NCI-H446 (cell line): ENCODE measurements around the gene RYR2.
"Not testable (repeated sequence)": the region's sequence is repeated elsewhere in the genome, so short reads cannot be mapped to it uniquely, and the experiment has no call there.

Source experiments
- DNase-seq, 2 experiments: peaks; one replicate each; lab custom pipeline; 2025; lab: John Stamatoyannopoulos, UW

RYR2 gene

DNA sequence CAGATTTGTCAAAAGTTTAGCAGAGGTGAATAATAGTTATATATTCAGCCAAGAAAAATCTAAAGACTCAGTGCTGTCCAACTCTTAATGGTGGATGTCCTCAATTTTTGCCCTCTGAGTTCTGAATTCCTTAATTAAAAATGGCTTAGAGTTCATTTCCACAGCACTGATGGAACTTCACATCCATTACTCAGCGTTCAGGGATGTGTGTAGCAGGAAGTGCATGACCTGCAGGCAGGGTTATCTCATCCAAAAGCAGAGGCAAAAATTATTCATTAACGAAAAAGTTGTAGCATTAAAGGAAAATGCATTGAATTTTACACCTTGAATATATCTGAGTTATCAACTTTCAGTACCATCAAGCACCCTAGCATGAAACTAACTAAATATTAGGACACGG, 752.1 kb downstream of the RYR2 start:
- DNase-seq: no peak

DNA sequence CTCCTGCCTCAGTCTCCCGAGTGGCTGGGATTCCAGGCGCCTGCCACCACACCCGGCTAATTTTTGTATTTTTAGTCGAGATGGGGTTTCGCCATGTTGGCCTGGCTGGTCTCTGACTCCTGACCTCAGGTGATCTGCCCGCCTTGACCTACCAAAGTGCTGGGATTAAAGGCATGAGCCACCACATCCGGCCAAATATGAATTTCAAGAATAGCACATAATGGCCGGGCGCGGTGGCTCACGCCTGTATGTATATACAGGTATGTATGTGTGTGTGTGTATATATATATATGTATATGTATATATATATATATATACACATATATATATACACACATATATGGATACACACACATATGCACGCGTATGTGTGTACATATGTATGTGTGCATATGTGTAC, 753.6 kb downstream of the RYR2 start:
- no peak for DNase-seq

GRCh38 chr1:237799762-237800474, 757.9 kb downstream of the RYR2 start:
- peak; percentile 26 to 76 for DNase-seq

GRCh38 chr1:237804516-237804915, 762.5 kb downstream of the RYR2 start:
- DNase-seq: no peak

DNA sequence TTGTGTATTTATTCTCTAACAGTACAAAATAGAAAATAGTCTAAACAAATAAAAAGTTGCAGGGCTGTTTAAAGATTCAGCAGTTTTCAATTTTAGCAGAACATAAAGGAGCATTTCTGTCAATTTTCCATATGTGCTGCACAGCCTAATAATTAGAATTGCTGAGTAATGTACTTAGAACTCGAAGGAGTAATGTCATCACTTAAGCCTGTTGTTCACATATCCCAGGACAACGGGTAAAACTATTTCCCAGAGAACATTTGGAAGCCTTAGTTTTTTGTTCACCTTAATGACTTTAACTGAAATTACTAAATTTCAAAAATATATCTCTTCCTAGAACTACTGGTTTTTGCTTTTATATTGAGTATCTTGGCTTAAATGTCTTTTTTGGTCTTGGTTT, 767.1 kb downstream of the RYR2 start:
- no peak for DNase-seq

GRCh38 chr1:237811633-237812032, 769.6 kb downstream of the RYR2 start:
- no peak for DNase-seq

- no peak for DNase-seq
These were observed 770.1 kb downstream of the RYR2 start for GRCh38 chr1:237812061-237812460.

GRCh38 chr1:237814319-237814924, 772.4 kb downstream of the RYR2 start:
- DNase-seq: peak in 1 of 2 experiments; percentile 56

DNA sequence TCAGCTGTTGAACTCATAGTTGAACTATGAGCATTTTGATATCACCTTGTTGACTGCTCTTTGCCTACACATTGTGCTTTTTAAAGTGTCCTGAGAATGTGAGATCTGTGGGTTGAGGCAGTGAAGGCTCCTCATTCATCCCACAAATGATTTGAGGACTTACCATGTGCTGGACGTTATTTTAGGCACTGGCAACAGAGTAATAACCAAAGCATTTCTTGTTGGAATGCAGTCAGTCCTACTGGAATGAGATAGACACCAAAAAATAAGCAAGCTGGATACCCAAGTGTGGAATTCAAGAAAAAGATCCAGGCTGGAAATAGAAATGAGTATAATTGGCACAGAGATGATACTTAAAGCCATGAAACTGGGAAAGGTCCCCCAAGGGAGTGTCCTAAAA, 775.3 kb downstream of the RYR2 start:
- DNase-seq: no peak

- not testable (repeated sequence) for DNase-seq
These were observed 778.6 kb downstream of the RYR2 start for GRCh38 chr1:237820634-237821033.

DNA sequence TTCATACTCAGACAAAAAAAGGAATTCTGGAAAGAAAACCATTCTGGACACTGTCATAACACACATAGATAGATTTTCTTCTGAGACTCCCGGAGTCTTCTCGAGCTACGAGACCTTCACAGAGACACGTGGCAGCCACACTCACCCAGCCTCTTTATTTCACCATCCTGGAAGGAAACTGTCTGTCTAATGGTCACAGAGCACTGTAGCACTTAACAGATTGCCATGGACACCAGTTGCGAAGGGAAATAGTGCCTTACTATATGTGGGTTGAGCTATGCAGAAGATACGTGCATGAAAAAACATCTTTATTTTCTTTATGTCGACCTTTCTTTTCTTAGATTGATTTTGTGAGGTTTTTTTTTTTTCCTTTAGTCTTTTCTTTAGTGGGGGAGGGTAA, 790.9 kb downstream of the RYR2 start:
- no peak for DNase-seq

DNA sequence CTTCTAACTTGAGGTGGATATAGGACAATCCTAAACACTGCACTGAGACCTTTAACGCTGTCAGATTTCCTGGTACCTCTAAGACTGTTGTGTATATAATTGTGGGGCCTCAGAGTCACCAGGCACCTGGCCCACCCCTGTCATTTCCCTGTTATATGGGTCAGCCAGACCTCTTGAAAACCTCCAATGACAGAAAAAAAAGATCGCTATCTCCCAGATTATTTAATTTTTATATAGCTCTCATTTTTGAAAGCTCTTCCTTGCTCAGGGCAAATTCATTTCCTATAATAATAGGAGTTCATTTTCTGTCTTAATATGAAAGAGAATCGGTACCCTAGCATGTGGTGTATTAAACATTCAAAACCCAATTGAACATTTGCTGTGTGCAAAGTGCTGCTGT, 792.1 kb downstream of the RYR2 start:
- no peak for DNase-seq

- DNase-seq: no peak
These were observed 792.5 kb downstream of the RYR2 start for GRCh38 chr1:237834461-237834860.

- DNase-seq: no peak
These were observed 796.3 kb downstream of the RYR2 start for GRCh38 chr1:237838320-237838719.

- DNase-seq: no peak
These were observed 797.0 kb downstream of the RYR2 start for GRCh38 chr1:237838904-237839534.

GRCh38 chr1:237841485-237841884, 799.5 kb downstream of the RYR2 start:
- no peak for DNase-seq

DNA sequence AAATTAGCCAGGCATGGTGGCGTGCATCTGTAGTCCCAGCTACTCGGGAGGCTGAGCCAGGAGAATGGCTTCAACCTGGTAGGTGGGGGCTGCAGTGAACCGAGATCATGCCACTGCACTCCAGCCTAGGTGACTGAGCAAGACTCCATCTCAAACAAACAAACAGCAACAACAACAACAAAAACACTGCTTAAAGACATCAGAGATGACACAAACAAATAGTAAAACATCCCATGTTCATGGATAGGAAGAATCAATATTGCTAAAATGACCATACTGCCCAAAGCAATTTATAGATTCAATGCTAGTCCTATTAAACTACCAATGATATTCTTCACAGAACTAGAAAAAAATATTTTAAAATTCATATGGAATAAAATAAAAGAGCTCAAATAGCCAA, 801.5 kb downstream of the RYR2 start:
- not testable (repeated sequence) for DNase-seq

DNA sequence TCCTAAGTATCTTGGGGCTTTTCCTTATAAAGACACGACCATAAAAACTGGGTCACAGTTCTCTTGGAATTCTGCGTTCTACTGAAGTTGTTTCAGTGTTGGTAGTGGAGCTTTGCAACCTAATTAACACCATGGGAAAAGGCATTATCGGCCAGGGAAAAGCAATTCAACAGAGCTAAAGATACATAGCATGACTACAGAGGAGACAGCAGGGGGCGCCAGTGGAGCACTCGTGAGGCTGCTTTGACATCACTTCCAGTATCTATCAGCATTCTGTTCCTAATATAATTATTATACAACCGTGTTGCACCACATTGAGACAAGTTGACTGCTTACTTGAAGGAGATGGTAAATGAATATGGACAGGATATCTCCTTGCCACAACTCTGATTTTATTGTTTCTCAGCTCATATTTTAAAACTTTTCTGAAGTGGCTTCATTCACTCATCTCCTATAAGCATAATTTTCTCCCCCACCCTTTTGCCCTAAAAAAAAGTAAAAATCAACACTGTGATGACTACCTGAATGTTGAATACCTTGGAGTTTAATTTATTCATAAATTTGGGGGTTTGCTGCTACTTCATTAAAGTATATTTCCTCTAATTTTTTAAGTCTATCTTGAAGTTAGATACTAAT, 809.3 kb downstream of the RYR2 start:
- peak in 1 of 2 experiments; percentile 69 for DNase-seq

- DNase-seq: no peak
These were observed 810.4 kb downstream of the RYR2 start for GRCh38 chr1:237852342-237852741.

GRCh38 chr1:237857455-237857854, 815.5 kb downstream of the RYR2 start:
- no peak for DNase-seq

- no peak for DNase-seq
These were observed 817.0 kb downstream of the RYR2 start for GRCh38 chr1:237858992-237859391.

DNA sequence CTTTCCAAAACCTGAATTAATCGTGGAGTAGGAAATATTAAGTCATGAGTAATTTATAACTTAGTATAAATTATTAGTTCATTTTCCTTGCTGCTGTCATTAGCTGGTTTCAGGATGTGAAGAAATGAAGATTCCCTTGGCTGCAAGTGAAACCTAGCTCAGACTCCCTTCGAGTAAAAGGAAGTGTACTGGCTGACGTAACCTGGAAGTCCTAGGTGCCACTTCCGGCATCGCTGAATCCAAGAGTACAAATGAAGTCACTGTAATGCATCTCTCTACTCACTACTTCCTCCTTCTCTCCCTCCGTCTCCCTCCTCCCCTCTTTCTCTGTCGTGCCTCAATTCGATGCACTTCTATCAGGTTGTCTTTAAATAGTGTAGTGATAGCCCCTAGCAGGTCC, 820.0 kb downstream of the RYR2 start:
- no peak for DNase-seq

- DNase-seq: no peak
These were observed 821.2 kb downstream of the RYR2 start for GRCh38 chr1:237863234-237863633.
